OCI-LY7 (cell line): ENCODE data around the gene NLGN1.

Experiments used
- EZH2phosphoT487 ChIP-seq: fragments of 200-600 bp; sonication (generic); IDR thresholded peaks from 2 replicates; pipeline ENCODE4 v1.6.1; 2018; ENCODE audit warnings: low read depth, borderline replicate concordance, mild to moderate bottlenecking, mixed run types, antibody characterized with exemption, low read length, moderate library complexity, mixed read lengths
- TF ChIP-seq, protein P1 (sequence below): fragments of 200-600 bp; sonication (generic); conservative IDR thresholded peaks from 2 replicates; pipeline ENCODE4 v1.5.1; 2014; ENCODE audit warnings: mild to moderate bottlenecking, antibody characterized with exemption, low read length, moderate library complexity, mixed read lengths

DNA sequence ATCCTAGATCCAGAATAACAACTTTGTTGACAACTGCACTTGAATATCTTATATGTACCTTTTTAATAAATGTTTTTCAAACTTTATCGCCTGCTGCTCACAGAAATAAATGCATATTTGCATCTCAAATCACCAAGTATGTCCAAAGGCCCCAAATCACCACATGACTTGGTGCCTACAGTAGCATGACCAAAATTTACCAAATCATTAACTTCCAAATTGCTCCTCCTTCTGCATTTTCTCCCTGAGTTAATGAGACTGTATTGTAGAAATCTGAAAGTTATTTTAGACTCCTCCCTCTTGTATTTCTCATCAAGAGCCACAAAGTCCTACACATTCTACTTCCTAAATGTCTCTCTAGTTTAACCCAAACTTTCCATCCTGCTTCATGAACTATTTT is 826.1 kb downstream of the NLGN1 start:
- TF ChIP-seq, protein P1, sequence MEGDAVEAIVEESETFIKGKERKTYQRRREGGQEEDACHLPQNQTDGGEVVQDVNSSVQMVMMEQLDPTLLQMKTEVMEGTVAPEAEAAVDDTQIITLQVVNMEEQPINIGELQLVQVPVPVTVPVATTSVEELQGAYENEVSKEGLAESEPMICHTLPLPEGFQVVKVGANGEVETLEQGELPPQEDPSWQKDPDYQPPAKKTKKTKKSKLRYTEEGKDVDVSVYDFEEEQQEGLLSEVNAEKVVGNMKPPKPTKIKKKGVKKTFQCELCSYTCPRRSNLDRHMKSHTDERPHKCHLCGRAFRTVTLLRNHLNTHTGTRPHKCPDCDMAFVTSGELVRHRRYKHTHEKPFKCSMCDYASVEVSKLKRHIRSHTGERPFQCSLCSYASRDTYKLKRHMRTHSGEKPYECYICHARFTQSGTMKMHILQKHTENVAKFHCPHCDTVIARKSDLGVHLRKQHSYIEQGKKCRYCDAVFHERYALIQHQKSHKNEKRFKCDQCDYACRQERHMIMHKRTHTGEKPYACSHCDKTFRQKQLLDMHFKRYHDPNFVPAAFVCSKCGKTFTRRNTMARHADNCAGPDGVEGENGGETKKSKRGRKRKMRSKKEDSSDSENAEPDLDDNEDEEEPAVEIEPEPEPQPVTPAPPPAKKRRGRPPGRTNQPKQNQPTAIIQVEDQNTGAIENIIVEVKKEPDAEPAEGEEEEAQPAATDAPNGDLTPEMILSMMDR, result no peak
- TF ChIP-seq EZH2phosphoT487, result no peak
